NCI-H2196 treated with DMSO at 0.1 percent for 48 hours (cell line): ENCODE data around the gene SORCS2.
"Not testable (repeated sequence)": the region's sequence is repeated elsewhere in the genome, so short reads cannot be mapped to it uniquely, and the experiment has no call there.

Experiments
- DNase-seq: peaks from one replicate; lab custom pipeline; 2025; ENCODE audit not compliant: unreplicated experiment; lab: John Stamatoyannopoulos, UW

Gene SORCS2

GRCh38 chr4:7199129-7199725 lies 6.9 kb downstream of the SORCS2 start:
- no peak for DNase-seq

- no peak for DNase-seq
Observed at GRCh38 chr4:7199771-7200441, 7.6 kb downstream of the SORCS2 start.

GRCh38 chr4:7200801-7201200 lies 8.5 kb downstream of the SORCS2 start:
- DNase-seq, result no peak

GRCh38 chr4:7201420-7202305 lies 9.3 kb downstream of the SORCS2 start:
- no peak for DNase-seq

- no peak for DNase-seq
Observed at GRCh38 chr4:7202411-7202810, 10.1 kb downstream of the SORCS2 start.

- no peak for DNase-seq
Observed at GRCh38 chr4:7204656-7205387, 12.5 kb downstream of the SORCS2 start.

- no peak for DNase-seq
Observed at GRCh38 chr4:7206385-7206784, 14.0 kb downstream of the SORCS2 start.

- no peak for DNase-seq
Observed at GRCh38 chr4:7206911-7207567, 14.7 kb downstream of the SORCS2 start.

GRCh38 chr4:7207628-7208231 lies 15.4 kb downstream of the SORCS2 start:
- DNase-seq, result no peak

- DNase-seq, result no peak
Observed at GRCh38 chr4:7208509-7209451, 16.4 kb downstream of the SORCS2 start.

- DNase-seq, result no peak
Observed at GRCh38 chr4:7209699-7210098, 17.4 kb downstream of the SORCS2 start.

- DNase-seq, result no peak
Observed at GRCh38 chr4:7210824-7211223, 18.5 kb downstream of the SORCS2 start.

GRCh38 chr4:7212101-7212674 lies 19.9 kb downstream of the SORCS2 start:
- no peak for DNase-seq

GRCh38 chr4:7212921-7213320 lies 20.6 kb downstream of the SORCS2 start:
- no peak for DNase-seq

GRCh38 chr4:7213807-7214206 lies 21.5 kb downstream of the SORCS2 start:
- DNase-seq, result no peak

- no peak for DNase-seq
Observed at GRCh38 chr4:7214359-7214758, 22.0 kb downstream of the SORCS2 start.

- not testable (repeated sequence) for DNase-seq
Observed at GRCh38 chr4:7215187-7215586, 22.8 kb downstream of the SORCS2 start.

- DNase-seq, result no peak
Observed at GRCh38 chr4:7217039-7217438, 24.7 kb downstream of the SORCS2 start.
